VCaP (cell line): ENCODE measurements around the gene NID1.

Experiments
- H3K27ac ChIP-seq: fragments of 450-650 bp; 2 replicates; pipeline ENCODE4 v1.5.1; 2017
- CTCF ChIP-seq: fragments of 450-650 bp; conservative IDR thresholded peaks from 2 replicates; pipeline ENCODE4 v1.5.1; 2017; ENCODE audit warnings: mild to moderate bottlenecking, moderate library complexity

The NID1 gene

DNA sequence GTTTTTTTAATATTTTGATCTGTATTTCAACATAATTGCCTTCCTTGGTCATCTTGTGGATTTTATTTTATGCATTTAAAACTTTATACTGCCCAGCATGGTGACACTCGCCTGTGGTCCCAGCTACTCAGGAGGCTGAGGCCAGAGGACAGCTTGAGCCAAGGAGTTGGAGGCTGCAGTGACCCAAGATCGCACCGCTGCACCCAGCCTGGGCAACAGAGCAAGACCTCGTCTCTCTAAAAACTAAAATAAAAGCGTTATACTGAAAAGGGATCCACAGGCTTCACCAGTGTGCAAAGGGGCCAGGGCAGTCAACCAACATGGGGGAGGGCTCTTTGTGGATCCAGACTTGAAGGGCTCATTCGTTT, 1.4 kb downstream of the NID1 start:
- H3K27ac ChIP-seq = no peak overlapping the region
- no peak for TF ChIP-seq CTCF

- TF ChIP-seq CTCF = no peak
- no peak overlapping the region for H3K27ac ChIP-seq
Measured at GRCh38 chr1:236060286-236060685, 4.6 kb downstream of the NID1 start.

DNA sequence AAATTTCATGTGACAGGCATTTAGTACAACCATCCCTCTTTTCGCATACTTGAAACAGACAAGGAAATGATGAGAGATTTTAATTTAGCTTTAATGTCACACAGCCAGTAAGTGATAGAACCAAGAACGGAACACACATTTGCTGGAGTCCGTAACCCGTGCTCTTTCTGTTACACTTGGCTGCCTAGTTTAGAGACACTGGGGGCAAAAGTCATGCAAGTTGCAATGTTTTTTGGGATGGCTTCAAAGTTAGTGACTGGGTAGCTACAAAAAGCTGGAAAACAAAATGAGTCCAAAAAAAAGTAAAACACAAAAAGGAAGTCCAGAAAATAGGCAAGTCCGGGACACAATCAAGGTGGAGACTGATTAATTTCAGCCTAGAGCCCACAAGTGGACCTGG, 5.9 kb downstream of the NID1 start:
- H3K27ac ChIP-seq = no peak overlapping the region
- no peak for TF ChIP-seq CTCF

DNA sequence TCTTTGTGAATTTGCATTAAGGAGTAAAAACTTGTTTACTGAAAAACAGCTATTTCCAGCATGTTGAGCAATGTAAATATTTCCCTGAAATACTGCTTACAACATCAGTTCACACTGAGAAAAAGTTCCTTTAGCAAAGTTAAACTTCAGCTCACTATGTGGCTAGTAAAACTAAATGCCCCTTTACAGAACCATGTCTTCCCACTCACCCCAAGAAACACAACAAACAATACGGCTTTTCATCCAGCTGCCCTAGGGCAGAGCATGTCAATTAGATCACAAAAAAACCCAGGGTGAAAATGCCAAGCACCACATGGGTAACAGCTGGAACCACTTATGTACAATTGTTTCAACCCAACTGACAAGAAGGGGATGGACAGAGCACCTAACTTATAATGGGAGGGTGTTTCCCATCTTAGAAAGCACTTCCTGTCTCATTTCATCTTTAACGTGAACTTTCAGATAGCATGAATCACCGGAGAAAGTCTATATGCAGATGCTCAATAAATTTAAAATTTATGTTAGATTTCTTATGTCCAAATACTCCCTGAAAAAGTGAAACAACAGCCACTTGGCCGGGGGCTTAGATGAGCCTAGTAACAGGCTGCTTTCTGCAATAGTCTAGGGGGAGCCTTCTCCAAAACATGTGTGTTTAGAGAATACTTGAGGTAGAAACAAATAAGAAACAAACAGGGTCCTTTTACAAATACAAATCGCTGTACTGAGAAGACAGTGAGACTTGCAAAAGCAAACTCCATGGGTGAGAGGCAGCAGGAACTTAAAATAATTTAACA, 6.6 kb downstream of the NID1 start:
- TF ChIP-seq CTCF = no peak
- no peak overlapping the region for H3K27ac ChIP-seq

DNA sequence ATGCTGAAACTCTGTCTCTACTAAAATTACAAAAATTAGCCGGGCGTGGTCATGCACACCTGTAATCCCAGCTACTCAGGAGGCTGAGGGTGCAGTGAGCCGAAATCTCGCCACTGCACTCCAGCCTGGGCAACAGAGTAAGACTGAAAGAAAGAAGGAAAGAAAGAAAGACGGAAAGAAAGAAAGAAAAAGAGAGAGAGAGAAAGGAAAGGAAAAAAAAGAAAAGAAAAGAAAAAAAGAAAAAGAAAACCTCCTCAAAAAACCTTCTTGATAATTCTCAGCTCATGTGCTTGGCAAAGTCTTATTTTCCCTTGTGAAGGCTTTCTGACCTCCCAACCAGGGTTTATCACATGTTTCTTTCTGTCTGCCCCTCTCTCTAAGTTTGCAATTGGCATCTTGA, 7.3 kb downstream of the NID1 start:
- no peak for TF ChIP-seq CTCF
- H3K27ac ChIP-seq = no peak overlapping the region

- H3K27ac ChIP-seq = no peak overlapping the region
- TF ChIP-seq CTCF = no peak
Measured at GRCh38 chr1:236052232-236052993, 12.5 kb downstream of the NID1 start.

GRCh38 chr1:236051242-236051791, 13.6 kb downstream of the NID1 start:
- no peak for TF ChIP-seq CTCF

More at GRCh38 chr1:236051242-236051791, 13.6 kb downstream of the NID1 start:
- no peak overlapping the region for H3K27ac ChIP-seq
